ENCODE measurements around the gene EED.

The EED gene

DNA sequence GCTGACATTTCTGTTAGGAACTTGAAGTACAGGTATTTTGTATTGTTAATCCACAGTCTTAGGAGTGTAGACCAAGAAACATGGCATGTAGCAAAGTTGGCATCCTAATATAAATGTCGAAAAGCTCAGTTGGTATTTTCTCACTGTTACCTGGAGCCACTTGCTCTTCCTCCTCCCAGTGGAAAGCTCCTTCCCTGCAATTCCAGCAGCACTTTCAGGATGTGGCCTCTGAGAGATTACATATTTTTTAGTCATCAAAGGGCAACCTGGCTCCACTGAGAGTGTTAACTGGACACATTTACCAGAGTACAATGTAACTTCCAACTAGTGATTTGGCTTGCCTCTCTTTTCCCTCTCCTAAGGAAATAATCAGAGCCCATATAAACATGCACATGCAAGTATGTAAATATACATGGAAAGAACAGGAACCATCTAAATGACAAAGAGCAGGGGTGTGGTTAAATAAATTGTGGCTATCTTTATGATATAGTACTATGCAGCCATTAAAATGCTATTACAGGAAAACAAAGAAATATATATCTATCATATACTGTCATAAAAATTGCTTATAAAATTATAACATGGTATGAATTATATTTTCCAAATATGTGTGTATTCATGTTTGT, 14.3 kb upstream of the EED start:
- intact Hi-C loops (cut with DNase I; ENCODE audit: low total_unique reads), result no loop called here
- DNase-seq, result no peak
- Histone ChIP-seq H3K27me3 (no peaks in the 10 kb centered on the region), H3K27ac (peak overlapping the region in 1 of 2 donors; percentile 33), H3K9me3 (no peaks in the 10 kb centered on the region), H3K4me3 (no peak overlapping the region), H3K4me1 (peaks cover 0 to 15% (median 11%) of the 10 kb centered on the region in 4 donors), H3K36me3 (no peaks in the 10 kb centered on the region)
- TF ChIP-seq, protein P1, sequence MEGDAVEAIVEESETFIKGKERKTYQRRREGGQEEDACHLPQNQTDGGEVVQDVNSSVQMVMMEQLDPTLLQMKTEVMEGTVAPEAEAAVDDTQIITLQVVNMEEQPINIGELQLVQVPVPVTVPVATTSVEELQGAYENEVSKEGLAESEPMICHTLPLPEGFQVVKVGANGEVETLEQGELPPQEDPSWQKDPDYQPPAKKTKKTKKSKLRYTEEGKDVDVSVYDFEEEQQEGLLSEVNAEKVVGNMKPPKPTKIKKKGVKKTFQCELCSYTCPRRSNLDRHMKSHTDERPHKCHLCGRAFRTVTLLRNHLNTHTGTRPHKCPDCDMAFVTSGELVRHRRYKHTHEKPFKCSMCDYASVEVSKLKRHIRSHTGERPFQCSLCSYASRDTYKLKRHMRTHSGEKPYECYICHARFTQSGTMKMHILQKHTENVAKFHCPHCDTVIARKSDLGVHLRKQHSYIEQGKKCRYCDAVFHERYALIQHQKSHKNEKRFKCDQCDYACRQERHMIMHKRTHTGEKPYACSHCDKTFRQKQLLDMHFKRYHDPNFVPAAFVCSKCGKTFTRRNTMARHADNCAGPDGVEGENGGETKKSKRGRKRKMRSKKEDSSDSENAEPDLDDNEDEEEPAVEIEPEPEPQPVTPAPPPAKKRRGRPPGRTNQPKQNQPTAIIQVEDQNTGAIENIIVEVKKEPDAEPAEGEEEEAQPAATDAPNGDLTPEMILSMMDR (IDR thresholded peaks at IDR 0.05), result no peak

DNA sequence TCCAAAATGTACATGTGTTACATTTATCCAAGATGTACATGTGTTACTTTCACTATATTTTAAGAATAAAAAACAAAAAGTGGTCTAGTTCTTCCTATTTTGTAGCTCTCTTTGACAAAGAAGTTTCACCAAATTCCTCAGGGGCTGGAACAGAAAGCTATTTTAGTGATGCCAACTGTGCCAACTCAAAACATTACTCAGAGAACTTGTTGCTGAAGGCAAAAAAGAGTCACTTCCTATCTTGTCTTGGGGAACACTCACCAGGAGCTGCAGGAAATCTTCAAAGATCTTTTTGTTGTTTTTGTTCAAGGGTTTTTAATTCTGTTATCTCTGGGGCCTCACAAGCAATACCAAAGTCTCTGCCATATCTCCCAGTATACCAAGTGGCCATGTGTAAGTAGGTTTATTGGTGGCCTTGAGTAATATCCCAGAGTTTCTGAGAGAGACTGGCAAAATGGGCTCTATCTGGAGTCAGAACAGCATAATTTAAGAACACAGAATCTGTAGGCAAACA, 13.6 kb upstream of the EED start:
- H3K27me3 ChIP-seq, result no peaks in the 10 kb centered on the region

DNA sequence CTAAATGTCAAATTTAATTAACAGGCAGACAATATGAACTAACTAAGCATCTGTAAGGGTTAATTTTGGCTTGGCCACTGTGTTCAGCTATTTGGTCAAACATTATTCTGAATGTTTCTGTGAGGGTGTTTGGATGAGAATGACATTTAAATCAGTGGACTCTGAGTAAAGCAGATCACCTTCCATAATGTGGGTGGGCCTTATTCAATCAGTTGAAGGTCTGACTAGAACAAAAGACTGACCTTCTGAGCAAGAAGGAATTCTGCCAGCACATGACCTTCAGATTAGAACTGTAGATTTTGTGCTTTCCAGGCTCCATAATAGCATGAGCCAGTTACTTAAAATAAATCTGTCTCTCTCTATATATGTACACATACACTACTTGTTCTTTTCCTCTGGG, 12.0 kb upstream of the EED start:
- H3K36me3 ChIP-seq, result no peaks in the 10 kb centered on the region
- H3K4me3 ChIP-seq, result no peak overlapping the region
- H3K4me1 ChIP-seq, result peaks cover 0 to 15% (median 11%) of the 10 kb centered on the region in 4 donors
- TF ChIP-seq, protein P1 (IDR thresholded peaks at IDR 0.05), result no peak
- no peaks in the 10 kb centered on the region for H3K27me3 ChIP-seq
- DNase-seq, result no peak
- H3K9me3 ChIP-seq, result no peaks in the 10 kb centered on the region
- H3K27ac ChIP-seq, result no peak overlapping the region
- intact Hi-C loops (cut with DNase I; ENCODE audit: low total_unique reads), result no loop called here

More for the DNA sequence above, 13.6 kb upstream of the EED start:
- no peak for DNase-seq
- H3K9me3 ChIP-seq, result no peaks in the 10 kb centered on the region
- no peak overlapping the region for H3K4me3 ChIP-seq
- intact Hi-C loops (cut with DNase I; ENCODE audit: low total_unique reads), result no loop called here
- peaks cover 0 to 15% (median 11%) of the 10 kb centered on the region in 4 donors for H3K4me1 ChIP-seq
- no peaks in the 10 kb centered on the region for H3K36me3 ChIP-seq
- H3K27ac ChIP-seq, result peak overlapping the region in 1 of 2 donors; percentile 33
- TF ChIP-seq, protein P1 (IDR thresholded peaks at IDR 0.05), result no peak

DNA sequence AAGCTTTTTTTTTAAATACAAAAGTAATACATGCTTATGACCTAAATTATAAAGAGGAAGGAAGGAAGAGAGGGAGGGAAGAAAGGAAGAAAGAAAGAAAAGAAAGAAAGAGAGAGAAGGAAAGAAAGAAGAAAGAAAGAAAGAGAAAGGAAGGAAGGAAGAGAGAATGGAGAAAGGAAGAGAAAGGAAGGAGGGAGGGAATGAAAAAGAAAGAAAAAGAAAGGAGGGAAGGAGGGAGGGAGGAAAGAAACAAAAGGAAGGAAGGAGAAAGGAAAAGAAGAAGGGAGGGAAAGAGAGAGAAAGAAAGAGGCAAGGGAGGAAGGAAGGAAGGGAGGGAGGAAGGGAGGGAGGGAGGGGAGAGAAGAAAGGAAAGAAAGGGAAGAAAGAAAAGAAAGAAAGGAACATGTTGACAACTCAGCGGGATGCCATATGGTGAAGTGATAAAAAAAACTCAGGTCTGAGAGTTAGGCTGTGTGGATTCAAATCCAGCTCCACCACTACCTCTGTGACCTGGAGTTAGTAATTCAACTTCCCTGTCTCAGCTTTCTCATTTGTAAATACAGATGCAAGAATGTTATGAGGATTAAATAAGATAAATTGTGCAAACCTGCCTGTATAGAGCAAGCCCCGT, 9.6 kb upstream of the EED start:
- Histone ChIP-seq H3K27ac (no peak overlapping the region), H3K4me3 (no peak overlapping the region), H3K27me3 (no peaks in the 10 kb centered on the region), H3K4me1 (peaks cover 0 to 14% (median 11%) of the 10 kb centered on the region in 4 donors), H3K36me3 (no peaks in the 10 kb centered on the region), H3K9me3 (no peaks in the 10 kb centered on the region)
- DNase-seq, result no peak
- TF ChIP-seq, protein P1 (IDR thresholded peaks at IDR 0.05), result no peak
- intact Hi-C loops (cut with DNase I; ENCODE audit: low total_unique reads), result no loop called here

DNA sequence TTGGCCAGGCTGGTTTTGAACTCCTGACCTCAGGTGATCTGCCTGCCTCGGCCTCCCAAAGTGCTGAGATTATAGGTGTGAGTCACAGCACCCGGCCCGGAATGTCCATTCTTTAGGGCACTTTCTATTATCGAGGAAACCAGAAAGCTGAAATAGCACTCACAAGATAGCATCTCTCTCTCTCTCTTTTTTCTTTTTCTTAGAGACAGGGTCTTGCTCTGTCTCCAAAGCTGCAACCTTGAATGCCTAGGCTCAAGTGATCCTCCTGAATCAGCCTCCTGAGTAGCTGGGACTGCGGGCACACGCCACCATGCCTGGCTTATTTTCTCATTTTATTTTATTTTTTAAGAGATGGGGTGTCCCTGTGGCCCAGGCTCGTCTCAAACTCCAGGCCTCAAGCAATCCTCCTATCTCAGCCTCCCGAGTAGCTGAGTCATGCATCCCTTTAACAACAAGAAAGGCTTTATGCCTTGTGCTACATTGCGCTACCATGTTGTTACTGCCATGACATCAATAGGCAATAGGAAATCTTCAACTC, 7.2 kb upstream of the EED start:
- DNase-seq, result no peak
- intact Hi-C loops (cut with DNase I; ENCODE audit: low total_unique reads), result no loop called here
- H3K27me3 ChIP-seq, result no peaks in the 10 kb centered on the region
- no peaks in the 10 kb centered on the region for H3K36me3 ChIP-seq
- no peak overlapping the region for H3K27ac ChIP-seq
- no peak overlapping the region for H3K4me3 ChIP-seq
- no peaks in the 10 kb centered on the region for H3K9me3 ChIP-seq
- no peaks in the 10 kb centered on the region for H3K4me1 ChIP-seq
- TF ChIP-seq, protein P1 (IDR thresholded peaks at IDR 0.05), result no peak

Data from tibial artery (tissue), 4 donors.